Neural cell (in vitro differentiated cells): ENCODE data around the gene ITPR2. TPM values are rescaled to one million over a fixed set of nuclear protein-coding genes. Genes with fewer than 3 reads are reported as not detected.

Experiments
- H2AFZ ChIP-seq: fragments of 200-600, 300-800 bp; sonication (generic), shearing (Covaris generic); 2 replicates; pipeline ENCODE4 v1.6.0; 2014; ENCODE audit warnings: low read depth, mild to moderate bottlenecking, antibody characterized with exemption, low read length, moderate library complexity
- H3F3A ChIP-seq: fragments of 200-600 bp; shearing (Covaris generic); 2 replicates; pipeline ENCODE4 v1.6.1; 2016; ENCODE audit warnings: mild to moderate bottlenecking, moderate library complexity, mixed read lengths, antibody characterized with exemption, low read length; ENCODE audit not compliant: insufficient read depth, poor library complexity, severe bottlenecking
- H3K27ac ChIP-seq: fragments of 200-600, 300-800 bp; sonication (generic), shearing (Covaris generic); 2 replicates; pipeline ENCODE4 v1.5.1; 2014; ENCODE audit warnings: mild to moderate bottlenecking, low read length, moderate library complexity
- H3K27me3 ChIP-seq: fragments of 300-800, 200-600 bp; sonication (generic), shearing (Covaris generic); 2 replicates; pipeline ENCODE4 v1.6.0; 2014; ENCODE audit warnings: mild to moderate bottlenecking, low read depth, low read length, moderate library complexity; ENCODE audit not compliant: insufficient read depth
- H3K36me3 ChIP-seq: fragments of 300-800, 200-600 bp; sonication (generic), shearing (Covaris generic); 2 replicates; pipeline ENCODE4 v1.5.1; 2014; ENCODE audit warnings: mild to moderate bottlenecking, antibody characterized with exemption, low read length, moderate library complexity; ENCODE audit not compliant: insufficient read depth
- H3K4me2 ChIP-seq: fragments of 300-800, 200-600 bp; sonication (generic), shearing (Covaris generic); 2 replicates; pipeline ENCODE4 v1.6.0; 2014; ENCODE audit warnings: mild to moderate bottlenecking, low read length
- H3K4me3 ChIP-seq: fragments of 300-800, 200-600 bp; sonication (generic), shearing (Covaris generic); 2 replicates; pipeline ENCODE4 v1.5.1; 2014; ENCODE audit warnings: mild to moderate bottlenecking, low read length, moderate library complexity
- H3K79me2 ChIP-seq: fragments of 200-600 bp; shearing (Covaris generic); replicated peaks from 2 replicates; pipeline ENCODE4 v1.6.0; 2014; ENCODE audit warnings: mild to moderate bottlenecking, low read length, moderate library complexity; ENCODE audit not compliant: insufficient read depth
- H3K9ac ChIP-seq: fragments of 300-800, 200-600 bp; sonication (generic), shearing (Covaris generic); 2 replicates; pipeline ENCODE4 v1.6.1; 2016; ENCODE audit warnings: mild to moderate bottlenecking, low read length, mixed read lengths
- H3K9me2 ChIP-seq: fragments of 200-600 bp; shearing (Covaris generic); 2 replicates; pipeline ENCODE4 v1.6.1; 2016; ENCODE audit warnings: mild to moderate bottlenecking, low read length, mixed read lengths; ENCODE audit not compliant: insufficient read depth
- H3K9me3 ChIP-seq: fragments of 200-600, 300-800 bp; sonication (generic), shearing (Covaris generic); 2 replicates; pipeline ENCODE4 v1.6.1; 2016; ENCODE audit warnings: mild to moderate bottlenecking, mixed run types, low read length, moderate library complexity, mixed read lengths
- H4K20me1 ChIP-seq: fragments of 200-600 bp; shearing (Covaris generic); 2 replicates; pipeline ENCODE4 v1.6.1; 2016; ENCODE audit warnings: mild to moderate bottlenecking, mixed run types; ENCODE audit not compliant: insufficient read depth
- CTCF ChIP-seq: fragments of 450-650 bp; IDR thresholded peaks from 2 replicates; pipeline ENCODE4 v1.5.1; 2014; ENCODE audit warnings: antibody characterized with exemption, mild to moderate bottlenecking, moderate library complexity; ENCODE audit not compliant: poor library complexity, severe bottlenecking
- EP300 ChIP-seq: fragments of 450-650 bp; conservative IDR thresholded peaks from 2 replicates; pipeline ENCODE4 v1.6.1; 2014; ENCODE audit warnings: antibody characterized with exemption, mild to moderate bottlenecking, moderate library complexity; ENCODE audit not compliant: poor library complexity, severe bottlenecking
- EZH2 ChIP-seq: fragments of 200-600, 300-800 bp; shearing (Covaris generic), sonication (generic); IDR thresholded peaks from 2 replicates; pipeline ENCODE4 v1.6.1; 2014; ENCODE audit warnings: antibody characterized with exemption, low read length, borderline replicate concordance, mild to moderate bottlenecking; ENCODE audit not compliant: insufficient read depth, poor library complexity, severe bottlenecking
- MXI1 ChIP-seq: fragments of 450-650 bp; conservative IDR thresholded peaks from 2 replicates; pipeline ENCODE4 v1.6.1; 2014; ENCODE audit warnings: antibody characterized with exemption, mild to moderate bottlenecking; ENCODE audit not compliant: poor library complexity, severe bottlenecking
- POLR2AphosphoS5 ChIP-seq: IDR thresholded peaks from 2 replicates; pipeline ENCODE4 v1.6.1; 2012
- RAD21 ChIP-seq: fragments of 450-650 bp; conservative IDR thresholded peaks from 2 replicates; pipeline ENCODE4 v1.6.1; 2014; ENCODE audit warnings: antibody characterized with exemption, mild to moderate bottlenecking, moderate library complexity
- REST ChIP-seq: IDR thresholded peaks from 2 replicates; pipeline ENCODE4 v1.6.1; 2012; ENCODE audit warnings: borderline replicate concordance
- SMC3 ChIP-seq: fragments of 450-650 bp; conservative IDR thresholded peaks from 2 replicates; pipeline ENCODE4 v1.6.1; 2014; ENCODE audit warnings: antibody characterized with exemption, mild to moderate bottlenecking, moderate library complexity; ENCODE audit not compliant: poor library complexity
- TAF1 ChIP-seq: IDR thresholded peaks from 2 replicates; pipeline ENCODE4 v1.6.1; 2012; ENCODE audit warnings: low read depth
- polyA plus RNA-seq: library from polyadenylated mRNA; depleted of rRNA; stranded (reverse); fragments of >200 nt; gene quantifications from 2 replicates; pipeline ENCODE4 v1.2.3, GENCODE V29; 2014

Gene ITPR2
- polyA plus RNA-seq, 1 donor from 2014 or later: 2.0 TPM

- TF ChIP-seq SMC3 (no peak), REST (no peak), CTCF (no peak), MXI1 (no peak), EP300 (no peak), RAD21 (no peak), TAF1 (no peak), POLR2AphosphoS5 (no peak), EZH2 (no peak)
- Histone ChIP-seq H3K36me3 (no peaks in the 10 kb centered on the region), H3K9me2 (no peaks in the 10 kb centered on the region), H3K27ac (no peak overlapping the region), H3K9ac (no peak overlapping the region), H3K4me2 (no peak overlapping the region), H2AFZ (no peak overlapping the region), H3K27me3 (no peaks in the 10 kb centered on the region), H3K4me3 (no peak overlapping the region), H3F3A (no peaks in the 10 kb centered on the region), H4K20me1 (no peaks in the 10 kb centered on the region), H3K79me2 (no peaks in the 10 kb centered on the region), H3K9me3 (no peaks in the 10 kb centered on the region)
These were observed 106.0 kb downstream of the ITPR2 start for GRCh38 chr12:26726956-26727355.

- TF ChIP-seq POLR2AphosphoS5 (no peak), REST (no peak), EZH2 (no peak), EP300 (no peak), MXI1 (no peak), RAD21 (no peak), SMC3 (no peak), CTCF (no peak), TAF1 (no peak)
- no peaks in the 10 kb centered on the region for H3F3A ChIP-seq
- no peak overlapping the region for H2AFZ ChIP-seq
- no peaks in the 10 kb centered on the region for H3K9me3 ChIP-seq
- no peaks in the 10 kb centered on the region for H3K79me2 ChIP-seq
- H3K36me3 ChIP-seq: no peaks in the 10 kb centered on the region
- no peak overlapping the region for H3K4me2 ChIP-seq
- no peaks in the 10 kb centered on the region for H3K27me3 ChIP-seq
- H3K9me2 ChIP-seq: no peaks in the 10 kb centered on the region
- no peak overlapping the region for H3K27ac ChIP-seq
- no peak overlapping the region for H3K9ac ChIP-seq
- H4K20me1 ChIP-seq: no peaks in the 10 kb centered on the region
- H3K4me3 ChIP-seq: no peak overlapping the region
These were observed 107.6 kb downstream of the ITPR2 start for GRCh38 chr12:26725276-26725916.
